H9 (cell line): ENCODE measurements around the gene SCN2B. TPM values are rescaled to one million over a fixed set of nuclear protein-coding genes. Genes with fewer than 3 reads are reported as not detected.

Source experiments
- DNase-seq: peaks from one replicate; pipeline ENCODE4 v3.0.0-alpha.2; 2017
- H2AFZ ChIP-seq: one replicate; pipeline ENCODE4 v1.6.1; 2013; ENCODE audit warnings: mild to moderate bottlenecking, low read length, control low read depth, moderate library complexity
- H2AK5ac ChIP-seq: 2 replicates; pipeline ENCODE4 v1.6.1; 2013; ENCODE audit warnings: low read length, control low read depth, mixed read lengths; ENCODE audit not compliant: insufficient read length
- H2BK120ac ChIP-seq: one replicate; pipeline ENCODE4 v1.6.1; 2013; ENCODE audit warnings: low read depth, mild to moderate bottlenecking, low read length, control low read depth, inconsistent platforms; ENCODE audit not compliant: poor library complexity, severe bottlenecking
- H2BK12ac ChIP-seq: 2 replicates; pipeline ENCODE4 v1.6.1; 2013; ENCODE audit warnings: low read length, control low read depth, mixed read lengths, low read depth; ENCODE audit not compliant: insufficient read length
- H2BK15ac ChIP-seq: 2 replicates; pipeline ENCODE4 v1.6.1; 2013; ENCODE audit warnings: low read depth, low read length, control low read depth
- H2BK20ac ChIP-seq: one replicate; pipeline ENCODE4 v1.6.1; 2013; ENCODE audit warnings: low read depth, mild to moderate bottlenecking, low read length, control low read depth, inconsistent platforms; ENCODE audit not compliant: poor library complexity, severe bottlenecking
- H2BK5ac ChIP-seq: 2 replicates; pipeline ENCODE4 v1.6.1; 2013; ENCODE audit warnings: low read length, control low read depth, mixed read lengths; ENCODE audit not compliant: insufficient read length
- H3K14ac ChIP-seq: 2 replicates; pipeline ENCODE4 v1.6.1; 2013; ENCODE audit warnings: low read length, control low read depth; ENCODE audit not compliant: insufficient read depth
- H3K18ac ChIP-seq: 2 replicates; pipeline ENCODE4 v1.6.1; 2013; ENCODE audit warnings: low read depth, mild to moderate bottlenecking, mixed read lengths, low read length, control low read depth; ENCODE audit not compliant: insufficient read length
- H3K23ac ChIP-seq: 2 replicates; pipeline ENCODE4 v1.6.1; 2013; ENCODE audit warnings: low read length, control low read depth, mixed read lengths, low read depth; ENCODE audit not compliant: insufficient read length
- H3K23me2 ChIP-seq: 2 replicates; pipeline ENCODE4 v1.6.1; 2013; ENCODE audit warnings: low read depth, mild to moderate bottlenecking, mixed read lengths, low read length, control low read depth; ENCODE audit not compliant: insufficient read length, poor library complexity, severe bottlenecking
- H3K27ac ChIP-seq: 2 replicates; pipeline ENCODE4 v1.5.1; 2013; ENCODE audit warnings: low read length, control low read depth, mixed read lengths, low read depth; ENCODE audit not compliant: insufficient read length
- H3K27me3 ChIP-seq: 2 replicates; pipeline ENCODE4 v1.6.1; 2013; ENCODE audit warnings: low read length, control low read depth, inconsistent platforms; ENCODE audit not compliant: insufficient read depth
- H3K4ac ChIP-seq: 2 replicates; pipeline ENCODE4 v1.6.1; 2013; ENCODE audit warnings: low read depth, mild to moderate bottlenecking, control low read depth, inconsistent platforms, low read length, moderate library complexity
- H3K4me1 ChIP-seq: 2 replicates; pipeline ENCODE4 v1.6.1; 2013; ENCODE audit warnings: low read length, control low read depth, inconsistent platforms; ENCODE audit not compliant: insufficient read depth
- H3K4me2 ChIP-seq: 2 replicates; pipeline ENCODE4 v1.6.1; 2013; ENCODE audit warnings: low read length, control low read depth, mixed read lengths; ENCODE audit not compliant: insufficient read length, insufficient read depth
- H3K56ac ChIP-seq: 2 replicates; pipeline ENCODE4 v1.6.1; 2013; ENCODE audit warnings: low read depth, mild to moderate bottlenecking, mixed read lengths, low read length, control low read depth; ENCODE audit not compliant: insufficient read length
- H3K79me1 ChIP-seq: 2 replicates; pipeline ENCODE4 v1.6.1; 2013; ENCODE audit warnings: low read depth, mild to moderate bottlenecking, moderate library complexity, low read length, control low read depth, inconsistent platforms; ENCODE audit not compliant: insufficient read depth, poor library complexity, severe bottlenecking
- H3K79me2 ChIP-seq: 2 replicates; pipeline ENCODE4 v1.6.1; 2013; ENCODE audit warnings: low read length, control low read depth, inconsistent platforms; ENCODE audit not compliant: insufficient read depth
- H3K9ac ChIP-seq: 2 replicates; pipeline ENCODE4 v1.6.1; 2013; ENCODE audit warnings: low read length, control low read depth, mixed read lengths; ENCODE audit not compliant: insufficient read length; ENCODE audit errors: extremely low read depth
- H3K9me3 ChIP-seq: one replicate; pipeline ENCODE4 v1.6.1; 2013; ENCODE audit warnings: low read depth, low read length, inconsistent platforms; ENCODE audit not compliant: control insufficient read depth
- H3T11ph ChIP-seq: one replicate; pipeline ENCODE4 v1.6.1; 2013; ENCODE audit warnings: mild to moderate bottlenecking, low read length, control low read depth, inconsistent platforms
- H4K20me1 ChIP-seq: one replicate; pipeline ENCODE4 v1.6.1; 2013; ENCODE audit not compliant: control insufficient read depth, insufficient read length, insufficient read depth
- H4K5ac ChIP-seq: 2 replicates; pipeline ENCODE4 v1.6.1; 2013; ENCODE audit warnings: low read depth, mild to moderate bottlenecking, mixed read lengths, low read length, control low read depth; ENCODE audit not compliant: insufficient read length
- H4K8ac ChIP-seq: replicated peaks from 2 replicates; pipeline ENCODE4 v1.6.1; 2013; ENCODE audit warnings: low read length, control low read depth, mixed read lengths, low read depth; ENCODE audit not compliant: insufficient read length
- H4K91ac ChIP-seq: 2 replicates; pipeline ENCODE4 v1.6.1; 2013; ENCODE audit warnings: low read depth, mild to moderate bottlenecking, moderate library complexity, mixed read lengths, low read length, control low read depth; ENCODE audit not compliant: insufficient read length
- H3K27ac Mint-ChIP-seq, 3 experiments: 2 replicates in 2 of 3; 3 replicates in 1 of 3; pipeline ENCODE4 v1.8.0; 2020 to 2021; ENCODE audit warnings: mixed read lengths in 3 of 3, mild to moderate bottlenecking in 1 of 3, moderate library complexity in 1 of 3
- H3K27me3 Mint-ChIP-seq: 2 replicates; pipeline ENCODE4 v1.8.0; 2021; ENCODE audit warnings: low read depth, mild to moderate bottlenecking, moderate library complexity, mixed read lengths
- H3K36me3 Mint-ChIP-seq, 3 experiments: 2 replicates in 2 of 3; 3 replicates in 1 of 3; pipeline ENCODE4 v1.8.0; 2020 to 2021; ENCODE audit warnings: low read depth in 3 of 3, mixed read lengths in 3 of 3; ENCODE audit not compliant: insufficient read depth in 1 of 3
- H3K4me1 Mint-ChIP-seq, 2 experiments: 2 replicates each; pipeline ENCODE4 v1.8.0; 2020; ENCODE audit warnings: mixed read lengths in 2 of 2
- H3K4me3 Mint-ChIP-seq, 2 experiments: 2 replicates in 1 of 2; 3 replicates in 1 of 2; pipeline ENCODE4 v1.8.0; 2020 to 2021; ENCODE audit warnings: mild to moderate bottlenecking in 2 of 2, mixed read lengths in 2 of 2, moderate library complexity in 1 of 2
- H3K9me3 Mint-ChIP-seq, 2 experiments: 2 replicates in 1 of 2; 3 replicates in 1 of 2; pipeline ENCODE4 v1.8.0; 2020; ENCODE audit warnings: mild to moderate bottlenecking in 2 of 2, mixed read lengths in 2 of 2, moderate library complexity in 1 of 2
- WGBS: extraction: QIAGEN DNeasy Blood & Tissue Kit; methylation state at CpG from one replicate; pipeline ENCODE4 v1.1.7; 2013; ENCODE audit warnings: missing lambda C conversion rate, low lambda C conversion rate, mixed read lengths; ENCODE audit not compliant: insufficient read length; ENCODE audit errors: extremely low coverage; 5-methylcytosine and 5-hydroxymethylcytosine counted together
- total RNA-seq: library from RNA; stranded (reverse); gene quantifications from 2 replicates; pipeline ENCODE4 v1.2.1, GENCODE V29; 2021
- TF ChIP-seq, protein P1 (sequence below): fragments of 200-600 bp; sonication (generic); conservative IDR thresholded peaks from 3 replicates; pipeline ENCODE4 v1.8.0; 2021; ENCODE audit warnings: antibody characterized with exemption, mild to moderate bottlenecking

Gene SCN2B
- total RNA-seq, 1 experiment from 2014 or later = not detected

DNA sequence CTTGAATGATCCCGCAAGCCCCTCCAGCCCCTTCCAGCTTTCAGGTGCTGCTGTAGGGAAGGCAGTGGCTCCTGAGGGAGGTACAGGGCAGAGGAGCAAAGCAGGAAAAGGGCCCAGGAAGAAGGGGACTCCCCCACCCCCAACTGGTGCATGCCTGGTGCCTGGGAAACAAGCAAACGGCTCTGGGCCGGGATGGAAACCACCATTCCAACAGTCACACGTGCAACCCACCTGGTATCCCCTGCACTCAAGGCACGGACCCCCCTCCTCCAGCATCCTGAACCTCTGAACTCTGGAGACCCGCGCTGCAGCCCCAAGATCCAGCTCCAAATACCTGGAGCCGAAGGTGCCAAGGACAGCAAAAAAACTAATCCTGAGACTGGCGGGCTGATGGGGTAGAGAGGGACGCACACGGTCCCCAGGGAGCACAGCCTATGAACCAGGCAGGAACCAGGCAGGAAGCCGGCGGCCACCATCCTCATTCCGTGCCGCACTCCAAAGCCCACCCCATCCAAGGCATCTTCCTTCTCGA, 24.4 kb downstream of the SCN2B start:
- Histone ChIP-seq H3T11ph (no peak overlapping the region), H3K79me2 (no peaks in the 10 kb centered on the region), H3K27me3 (peaks cover 59% of the 10 kb centered on the region), H3K4me1 (peaks cover 11% of the 10 kb centered on the region), H4K91ac (no peak overlapping the region), H3K9ac (no peak overlapping the region), H3K23ac (no peak overlapping the region), H4K8ac (no peak overlapping the region), H3K56ac (no peak overlapping the region), H4K20me1 (no peaks in the 10 kb centered on the region), H3K18ac (no peak overlapping the region), H2BK15ac (no peak overlapping the region), H3K9me3 (no peaks in the 10 kb centered on the region), H3K4ac (no peak overlapping the region), H2AK5ac (no peak overlapping the region), H3K79me1 (no peaks in the 10 kb centered on the region), H3K4me2 (peak overlapping the region; percentile 85), H2BK12ac (no peak overlapping the region), H3K27ac (no peak overlapping the region), H2AFZ (no peak overlapping the region), H2BK20ac (no peak overlapping the region), H2BK5ac (no peak overlapping the region), H3K14ac (0 out of 2 replicates have a peak overlapping the region, but pooled peaks have one; percentile 30), H4K5ac (no peak overlapping the region), H2BK120ac (no peak overlapping the region), H3K23me2 (peaks cover 29% of the 10 kb centered on the region)
- peak; percentile 44 for DNase-seq
- H3K9me3 Mint-ChIP-seq = no peaks in the 10 kb centered on the region; a peak in 1 of 5 replicates
- H3K36me3 Mint-ChIP-seq = no peaks in the 10 kb centered on the region; a peak in 1 of 7 replicates
- WGBS = no CpG with 5 or more reads among the region's 16 CpGs
- H3K27me3 Mint-ChIP-seq = peaks cover 94% of the 10 kb centered on the region
- H3K4me1 Mint-ChIP-seq = peaks cover 51 to 71% of the 10 kb centered on the region in 2 experiments
- TF ChIP-seq, protein P1, sequence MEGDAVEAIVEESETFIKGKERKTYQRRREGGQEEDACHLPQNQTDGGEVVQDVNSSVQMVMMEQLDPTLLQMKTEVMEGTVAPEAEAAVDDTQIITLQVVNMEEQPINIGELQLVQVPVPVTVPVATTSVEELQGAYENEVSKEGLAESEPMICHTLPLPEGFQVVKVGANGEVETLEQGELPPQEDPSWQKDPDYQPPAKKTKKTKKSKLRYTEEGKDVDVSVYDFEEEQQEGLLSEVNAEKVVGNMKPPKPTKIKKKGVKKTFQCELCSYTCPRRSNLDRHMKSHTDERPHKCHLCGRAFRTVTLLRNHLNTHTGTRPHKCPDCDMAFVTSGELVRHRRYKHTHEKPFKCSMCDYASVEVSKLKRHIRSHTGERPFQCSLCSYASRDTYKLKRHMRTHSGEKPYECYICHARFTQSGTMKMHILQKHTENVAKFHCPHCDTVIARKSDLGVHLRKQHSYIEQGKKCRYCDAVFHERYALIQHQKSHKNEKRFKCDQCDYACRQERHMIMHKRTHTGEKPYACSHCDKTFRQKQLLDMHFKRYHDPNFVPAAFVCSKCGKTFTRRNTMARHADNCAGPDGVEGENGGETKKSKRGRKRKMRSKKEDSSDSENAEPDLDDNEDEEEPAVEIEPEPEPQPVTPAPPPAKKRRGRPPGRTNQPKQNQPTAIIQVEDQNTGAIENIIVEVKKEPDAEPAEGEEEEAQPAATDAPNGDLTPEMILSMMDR = no peak
- H3K27ac Mint-ChIP-seq = no peak overlapping the region
- peak overlapping the region; percentile 67 to 83 for H3K4me3 Mint-ChIP-seq
